ENCODE data around the gene PCDHGA3.

The PCDHGA3 gene

GRCh38 chr5:141351591-141351990 is 8.0 kb downstream of the PCDHGA3 start:
- Histone ChIP-seq H3K9ac (ENCODE audit: low read length) (no peak overlapping the region), H3K9me3 (ENCODE audit: low read length) (peaks cover 55% of the 10 kb centered on the region), H3K4me3 (ENCODE audit: low read depth in 1 of 2, low read length in 2 of 2) (peak overlapping the region in 1 of 2 donors; percentile 42), H3K27ac (ENCODE audit: low read depth, low read length) (no peak overlapping the region), H3K27me3 (ENCODE audit: control insufficient read depth in 1 of 2, insufficient read depth in 2 of 2, low read length in 2 of 2) (no peaks in the 10 kb centered on the region), H3K36me3 (ENCODE audit: insufficient read depth, low read length) (no peaks in the 10 kb centered on the region), H3K4me1 (ENCODE audit: insufficient read depth, low read length) (no peaks in the 10 kb centered on the region)

DNA sequence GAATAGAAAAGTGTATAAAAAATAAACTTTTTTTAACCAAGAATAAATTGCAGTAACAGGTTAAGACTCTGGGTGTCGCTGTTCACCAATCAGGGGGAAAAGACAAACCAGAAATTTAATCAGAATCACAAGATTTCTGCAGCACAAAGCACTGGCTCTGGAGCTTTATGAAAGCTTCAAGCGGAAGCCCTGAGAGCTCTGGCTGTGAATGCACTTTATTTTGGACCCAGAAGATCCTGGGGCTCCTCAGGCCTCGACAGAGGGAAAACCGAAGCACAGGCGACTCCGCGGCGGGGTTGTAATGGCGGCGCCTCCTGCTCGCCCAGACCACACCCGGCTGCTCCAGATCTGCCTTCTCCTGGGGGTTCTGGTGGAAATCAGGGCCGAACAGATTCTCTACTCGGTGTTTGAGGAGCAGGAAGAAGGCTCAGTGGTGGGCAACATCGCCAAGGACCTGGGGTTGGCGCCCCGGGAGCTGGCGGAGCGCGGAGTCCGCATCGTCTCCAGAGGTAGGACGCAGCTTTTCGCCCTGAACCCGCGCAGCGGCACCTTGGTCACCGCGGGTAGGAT is 11.4 kb downstream of the PCDHGA3 start, which contains the start of gene PCDHGA4:
Gene PCDHGA4, plus strand, starts transcription at position 122 of the 570 bp plus-strand sequence. Its CDS starts 87 bp downstream, at position 209.
- Histone ChIP-seq H3K9me3 (ENCODE audit: low read length) (peaks cover 48% of the 10 kb centered on the region), H3K36me3 (ENCODE audit: insufficient read depth, low read length) (no peaks in the 10 kb centered on the region), H3K9ac (ENCODE audit: low read length) (no peak within 1 kb of the TSS), H3K27ac (ENCODE audit: low read depth, low read length) (no peak within 1 kb of the TSS), H3K4me3 (ENCODE audit: low read depth in 1 of 2, low read length in 2 of 2) (peak within 1 kb of the TSS; percentile 5 to 12), H3K4me1 (ENCODE audit: insufficient read depth, low read length) (no peaks in the 10 kb centered on the region), H3K27me3 (ENCODE audit: control insufficient read depth in 1 of 2, insufficient read depth in 2 of 2, low read length in 2 of 2) (no peaks in the 10 kb centered on the region)

GRCh38 chr5:141355641-141356040 is 12.0 kb downstream of the PCDHGA3 start:
- Histone ChIP-seq H3K4me1 (ENCODE audit: insufficient read depth, low read length) (no peaks in the 10 kb centered on the region), H3K4me3 (ENCODE audit: low read depth in 1 of 2, low read length in 2 of 2) (peak overlapping the region; percentile 5 to 12), H3K9ac (ENCODE audit: low read length) (no peak overlapping the region), H3K36me3 (ENCODE audit: insufficient read depth, low read length) (no peaks in the 10 kb centered on the region), H3K27me3 (ENCODE audit: control insufficient read depth in 1 of 2, insufficient read depth in 2 of 2, low read length in 2 of 2) (no peaks in the 10 kb centered on the region), H3K9me3 (ENCODE audit: low read length) (peaks cover 48% of the 10 kb centered on the region), H3K27ac (ENCODE audit: low read depth, low read length) (no peak overlapping the region)

- H3K9me3 ChIP-seq (ENCODE audit: low read length) = peaks cover 48% of the 10 kb centered on the region
- H3K4me1 ChIP-seq (ENCODE audit: insufficient read depth, low read length) = no peaks in the 10 kb centered on the region
- no peaks in the 10 kb centered on the region for H3K36me3 ChIP-seq (ENCODE audit: insufficient read depth, low read length)
- H3K9ac ChIP-seq (ENCODE audit: low read length) = no peak overlapping the region
- H3K27ac ChIP-seq (ENCODE audit: low read depth, low read length) = no peak overlapping the region
- peak overlapping the region in 1 of 2 donors; percentile 5 for H3K4me3 ChIP-seq (ENCODE audit: low read depth in 1 of 2, low read length in 2 of 2)
- H3K27me3 ChIP-seq (ENCODE audit: control insufficient read depth in 1 of 2, insufficient read depth in 2 of 2, low read length in 2 of 2) = no peaks in the 10 kb centered on the region
These were observed 12.5 kb downstream of the PCDHGA3 start for GRCh38 chr5:141356133-141356532.

GRCh38 chr5:141356950-141357349 is 13.3 kb downstream of the PCDHGA3 start:
- no peaks in the 10 kb centered on the region for H3K27me3 ChIP-seq (ENCODE audit: control insufficient read depth in 1 of 2, insufficient read depth in 2 of 2, low read length in 2 of 2)
- no peaks in the 10 kb centered on the region for H3K4me1 ChIP-seq (ENCODE audit: insufficient read depth, low read length)
- H3K9ac ChIP-seq (ENCODE audit: low read length) = no peak overlapping the region
- H3K9me3 ChIP-seq (ENCODE audit: low read length) = peaks cover 48% of the 10 kb centered on the region
- H3K36me3 ChIP-seq (ENCODE audit: insufficient read depth, low read length) = no peaks in the 10 kb centered on the region
- no peak overlapping the region for H3K27ac ChIP-seq (ENCODE audit: low read depth, low read length)
- peak overlapping the region in 1 of 2 donors; percentile 5 for H3K4me3 ChIP-seq (ENCODE audit: low read depth in 1 of 2, low read length in 2 of 2)

DNA sequence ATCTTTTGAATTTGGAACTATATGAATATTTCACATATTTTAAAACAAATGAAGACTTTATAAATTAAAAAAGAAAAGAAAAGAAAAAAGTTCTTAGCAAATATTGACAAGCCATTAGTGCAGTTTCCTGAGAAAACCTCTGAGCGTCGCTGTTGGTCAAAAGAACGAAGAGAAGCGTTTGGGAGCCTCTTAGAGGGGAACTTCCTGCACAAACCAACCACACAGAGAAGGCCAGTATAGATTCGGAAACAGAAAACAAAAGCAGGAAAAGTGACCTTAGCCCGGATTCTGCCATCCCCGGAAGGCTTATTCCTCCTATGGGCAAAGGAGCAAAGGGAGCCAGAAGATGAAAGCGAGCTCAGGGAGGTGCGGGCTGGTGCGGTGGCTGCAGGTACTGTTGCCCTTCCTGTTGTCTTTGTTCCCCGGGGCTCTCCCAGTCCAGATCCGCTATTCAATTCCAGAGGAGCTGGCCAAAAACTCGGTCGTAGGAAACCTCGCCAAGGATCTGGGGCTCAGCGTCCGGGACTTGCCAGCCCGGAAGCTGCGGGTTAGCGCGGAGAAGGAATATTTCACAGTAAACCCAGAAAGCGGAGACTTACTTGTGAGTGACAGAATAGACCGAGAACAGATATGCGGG is 16.3 kb downstream of the PCDHGA3 start, which contains the start of gene PCDHGB2:
Gene PCDHGB2, plus strand, starts transcription at position 205 of the 637 bp plus-strand sequence. Its CDS starts 142 bp downstream, at position 347.
- Histone ChIP-seq H3K9me3 (ENCODE audit: low read length) (peaks cover 56% of the 10 kb centered on the region), H3K4me3 (ENCODE audit: low read depth in 1 of 2, low read length in 2 of 2) (peak within 1 kb of the TSS; percentile 11 to 14), H3K4me1 (ENCODE audit: insufficient read depth, low read length) (no peaks in the 10 kb centered on the region), H3K36me3 (ENCODE audit: insufficient read depth, low read length) (no peaks in the 10 kb centered on the region), H3K9ac (ENCODE audit: low read length) (no peak within 1 kb of the TSS), H3K27me3 (ENCODE audit: control insufficient read depth in 1 of 2, insufficient read depth in 2 of 2, low read length in 2 of 2) (no peaks in the 10 kb centered on the region), H3K27ac (ENCODE audit: low read depth, low read length) (no peak within 1 kb of the TSS)

DNA sequence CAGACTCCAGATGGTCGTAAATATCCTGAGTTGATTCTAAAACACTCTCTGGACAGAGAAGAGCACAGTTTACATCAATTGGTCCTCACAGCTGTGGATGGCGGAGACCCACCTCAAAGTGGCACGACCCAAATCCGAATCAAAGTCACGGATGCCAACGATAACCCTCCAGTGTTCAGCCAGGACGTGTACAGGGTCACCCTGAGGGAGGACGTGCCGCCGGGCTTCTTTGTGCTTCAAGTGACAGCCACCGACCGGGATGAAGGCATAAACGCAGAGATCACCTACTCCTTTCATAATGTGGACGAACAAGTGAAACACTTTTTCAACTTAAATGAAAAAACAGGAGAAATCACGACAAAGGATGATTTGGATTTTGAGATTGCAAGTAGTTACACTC is 17.1 kb downstream of the PCDHGA3 start:
- Histone ChIP-seq H3K9me3 (ENCODE audit: low read length) (peaks cover 57% of the 10 kb centered on the region), H3K36me3 (ENCODE audit: insufficient read depth, low read length) (no peaks in the 10 kb centered on the region), H3K27me3 (ENCODE audit: control insufficient read depth in 1 of 2, insufficient read depth in 2 of 2, low read length in 2 of 2) (no peaks in the 10 kb centered on the region), H3K4me3 (ENCODE audit: low read depth in 1 of 2, low read length in 2 of 2) (peak overlapping the region in 1 of 2 donors; percentile 14), H3K27ac (ENCODE audit: low read depth, low read length) (no peak overlapping the region), H3K9ac (ENCODE audit: low read length) (no peak overlapping the region), H3K4me1 (ENCODE audit: insufficient read depth, low read length) (no peaks in the 10 kb centered on the region)

- H3K9ac ChIP-seq (ENCODE audit: low read length) = no peak overlapping the region
- no peak overlapping the region for H3K4me3 ChIP-seq (ENCODE audit: low read depth in 1 of 2, low read length in 2 of 2)
- H3K9me3 ChIP-seq (ENCODE audit: low read length) = peaks cover 58% of the 10 kb centered on the region
- no peaks in the 10 kb centered on the region for H3K36me3 ChIP-seq (ENCODE audit: insufficient read depth, low read length)
- H3K27ac ChIP-seq (ENCODE audit: low read depth, low read length) = no peak overlapping the region
- no peaks in the 10 kb centered on the region for H3K4me1 ChIP-seq (ENCODE audit: insufficient read depth, low read length)
- H3K27me3 ChIP-seq (ENCODE audit: control insufficient read depth in 1 of 2, insufficient read depth in 2 of 2, low read length in 2 of 2) = no peaks in the 10 kb centered on the region
These were observed 19.1 kb downstream of the PCDHGA3 start for GRCh38 chr5:141362719-141363118.

DNA sequence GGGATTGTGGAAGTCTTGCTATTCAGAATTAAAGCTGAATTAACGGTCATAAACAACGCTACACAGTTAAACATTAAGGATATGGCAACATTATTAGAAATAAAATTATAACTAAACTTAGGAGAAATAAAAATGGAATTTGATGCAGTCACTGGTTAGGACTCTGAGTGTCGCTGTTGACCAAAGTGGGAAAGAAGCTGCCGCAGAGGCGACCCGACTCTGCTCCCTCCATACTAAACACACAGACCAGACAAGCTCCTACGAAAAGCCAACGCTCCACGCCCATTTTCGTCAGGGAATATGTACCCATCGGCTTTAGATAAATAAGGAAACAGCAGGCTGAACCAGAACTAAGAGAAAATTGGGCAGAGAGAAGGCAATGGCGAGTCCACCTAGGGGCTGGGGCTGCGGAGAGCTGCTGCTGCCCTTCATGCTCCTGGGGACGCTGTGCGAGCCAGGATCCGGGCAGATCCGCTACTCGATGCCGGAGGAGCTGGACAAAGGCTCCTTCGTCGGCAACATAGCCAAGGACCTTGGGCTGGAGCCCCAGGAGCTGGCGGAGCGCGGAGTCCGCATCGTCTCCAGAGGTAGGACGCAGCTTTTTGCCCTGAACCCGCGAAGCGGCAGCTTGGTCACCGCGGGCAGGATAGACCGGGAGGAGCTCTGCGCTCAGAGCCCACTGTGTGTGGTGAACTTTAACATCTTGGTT is 20.5 kb downstream of the PCDHGA3 start, which contains the start of gene PCDHGA5:
Gene PCDHGA5, plus strand, starts transcription at position 211 of the 709 bp plus-strand sequence. Its CDS starts 169 bp downstream, at position 380.
- no peak within 1 kb of the TSS for H3K9ac ChIP-seq (ENCODE audit: low read length)
- H3K9me3 ChIP-seq (ENCODE audit: low read length) = peaks cover 58% of the 10 kb centered on the region
- H3K4me3 ChIP-seq (ENCODE audit: low read depth in 1 of 2, low read length in 2 of 2) = peak within 1 kb of the TSS; percentile 26 to 44

GRCh38 chr5:141366016-141366896 is 22.6 kb downstream of the PCDHGA3 start:
- Histone ChIP-seq H3K4me3 (ENCODE audit: low read depth in 1 of 2, low read length in 2 of 2) (peak overlapping the region in 1 of 2 donors; percentile 44), H3K9ac (ENCODE audit: low read length) (no peak overlapping the region), H3K27ac (ENCODE audit: low read depth, low read length) (no peak overlapping the region), H3K4me1 (ENCODE audit: insufficient read depth, low read length) (no peaks in the 10 kb centered on the region), H3K36me3 (ENCODE audit: insufficient read depth, low read length) (peaks cover 4% of the 10 kb centered on the region), H3K27me3 (ENCODE audit: control insufficient read depth in 1 of 2, insufficient read depth in 2 of 2, low read length in 2 of 2) (no peaks in the 10 kb centered on the region), H3K9me3 (ENCODE audit: low read length) (peaks cover 61% of the 10 kb centered on the region)

More for the DNA sequence above, 20.5 kb downstream of the PCDHGA3 start, which contains the start of gene PCDHGA5:
- no peaks in the 10 kb centered on the region for H3K36me3 ChIP-seq (ENCODE audit: insufficient read depth, low read length)
- no peak within 1 kb of the TSS for H3K27ac ChIP-seq (ENCODE audit: low read depth, low read length)
- H3K27me3 ChIP-seq (ENCODE audit: control insufficient read depth in 1 of 2, insufficient read depth in 2 of 2, low read length in 2 of 2) = no peaks in the 10 kb centered on the region
- H3K4me1 ChIP-seq (ENCODE audit: insufficient read depth, low read length) = no peaks in the 10 kb centered on the region

Data from muscle layer of colon (tissue), 2 donors.